Stomach (tissue), 9 donors: Measurements from ENCODE around the gene DUXA. TPM values are rescaled to one million over a fixed set of nuclear protein-coding genes. Genes with fewer than 3 reads are reported as not detected.

Experiments used
- DNase-seq, 2 donors: peaks; one replicate each; pipeline versions ENCODE4 v3.0.0 to v3.0.0-alpha.2; 2013 to 2019
- H3K27ac ChIP-seq, 5 donors: fragments of 200-600 bp in 4 of 5; sonication (generic) in 4 of 5; one replicate each; pipeline ENCODE4 v1.5.1; 2013 to 2019; ENCODE audit warnings: mild to moderate bottlenecking in 1 of 5, moderate library complexity in 1 of 5
- H3K27me3 ChIP-seq, 3 donors: fragments of 200-600 bp; sonication (generic); one replicate each; pipeline ENCODE4 v1.5.1; 2017 to 2019; ENCODE audit warnings: mixed run types in 1 of 3
- H3K36me3 ChIP-seq, 4 donors: fragments of 200-600 bp; sonication (generic); 1 replicate in 3 of 4; 2 replicates in 1 of 4; pipeline ENCODE4 v1.5.1; 2016 to 2019
- H3K4me1 ChIP-seq, 4 donors: fragments of 200-600 bp; sonication (generic); one replicate each; pipeline ENCODE4 v1.5.1; 2016 to 2019
- H3K4me3 ChIP-seq, 4 donors: fragments of 200-600 bp; sonication (generic) in 3 of 4; one replicate each; pipeline ENCODE4 v1.5.1; 2016 to 2019; ENCODE audit warnings: mild to moderate bottlenecking in 1 of 4
- H3K9me3 ChIP-seq, 4 donors: fragments of 200-600 bp; sonication (generic); one replicate each; pipeline ENCODE4 v1.5.1; 2016 to 2019
- CTCF ChIP-seq, 7 experiments: fragments of 450-650 bp in 4 of 7; fragments of 200-600 bp in 3 of 7; sonication (generic) in 3 of 7; IDR thresholded peaks; one replicate each; pipeline ENCODE4 v1.5.1; 2016 to 2019; ENCODE audit warnings: antibody characterized with exemption in 7 of 7, control low read depth in 2 of 7, mild to moderate bottlenecking in 1 of 7
- EP300 ChIP-seq: sonication (generic); formaldehyde crosslinking; IDR thresholded peaks from one replicate; pipeline ENCODE4 v1.6.1; 2017; ENCODE audit warnings: antibody characterized with exemption
- POLR2A ChIP-seq, 4 donors: fragments of 450-650 bp; IDR thresholded peaks; one replicate each; pipeline ENCODE4 v1.6.1; 2016; ENCODE audit warnings: antibody characterized with exemption in 4 of 4, control low read depth in 2 of 4, mild to moderate bottlenecking in 1 of 4, moderate library complexity in 1 of 4
- POLR2AphosphoS5 ChIP-seq, 3 donors: sonication (generic); formaldehyde crosslinking; IDR thresholded peaks; one replicate each; pipeline ENCODE4 v1.6.1; 2016; ENCODE audit warnings: antibody characterized with exemption in 3 of 3
- WGBS, 5 donors: extraction: QIAGEN DNeasy Blood & Tissue Kit in 3 of 5; methylation state at CpG; one replicate each; pipeline versions ENCODE4 v1.1.5 to v1.1.7; 2013 to 2018; 5-methylcytosine and 5-hydroxymethylcytosine counted together
- intact Hi-C: fragments of 100-400 bp; cut with DNase I; formaldehyde crosslinking; loops from one replicate; pipeline ENCODE4 v1.15.1; 2023; ENCODE audit warnings: low total_unique reads
- polyA plus RNA-seq, 3 donors: library from polyadenylated mRNA; stranded (reverse); fragments of 200-250 nt; gene quantifications; one replicate each; pipeline ENCODE4 v1.2.3, GENCODE V29; 2013
- total RNA-seq, 5 donors: library from RNA; depleted of rRNA; stranded (reverse); fragments of >200 nt; gene quantifications; one replicate each; pipeline versions ENCODE4 v1.1.0 to v1.2.3, GENCODE V29; 2014 to 2016
- donor health status: healthy with polysubstance abuse.
- donor health status: Bipolar disorder and iron deficiency.
- donor health status: healthy.

The DUXA gene
- total and polyA plus RNA-seq, 8 donors = not detected

GRCh38 chr19:57171551-57172081 lies 4.3 kb upstream of the DUXA start:
- H3K27me3 ChIP-seq = peaks cover 0 to 5% (median 0%) of the 10 kb centered on the region in 3 donors
- 3 to 11% (median 4%) methylated on average over 10 to 34 of the region's 42 CpGs for WGBS, 5 donors
- TF ChIP-seq POLR2AphosphoS5 (IDR thresholded peaks at IDR 0.05) = no peak
- TF ChIP-seq CTCF (IDR thresholded peaks at IDR 0.05) = no peak
- no peak for TF ChIP-seq POLR2A (IDR thresholded peaks at IDR 0.05)
- no peak for TF ChIP-seq EP300
- DNase-seq = peak in 1 of 2 donors; percentile 84
- H3K9me3 ChIP-seq = peaks cover 0 to 41% (median 10%) of the 10 kb centered on the region in 4 donors
- intact Hi-C loops = no loop called here
- H3K27ac ChIP-seq = peak overlapping the region in 2 of 5 donors; percentile 52 to 60
- peaks cover 0 to 14% (median 5%) of the 10 kb centered on the region in 4 donors for H3K4me1 ChIP-seq
- H3K36me3 ChIP-seq = no peaks in the 10 kb centered on the region
- H3K4me3 ChIP-seq = peak overlapping the region; percentile 23 to 39 (median 34)

DNA sequence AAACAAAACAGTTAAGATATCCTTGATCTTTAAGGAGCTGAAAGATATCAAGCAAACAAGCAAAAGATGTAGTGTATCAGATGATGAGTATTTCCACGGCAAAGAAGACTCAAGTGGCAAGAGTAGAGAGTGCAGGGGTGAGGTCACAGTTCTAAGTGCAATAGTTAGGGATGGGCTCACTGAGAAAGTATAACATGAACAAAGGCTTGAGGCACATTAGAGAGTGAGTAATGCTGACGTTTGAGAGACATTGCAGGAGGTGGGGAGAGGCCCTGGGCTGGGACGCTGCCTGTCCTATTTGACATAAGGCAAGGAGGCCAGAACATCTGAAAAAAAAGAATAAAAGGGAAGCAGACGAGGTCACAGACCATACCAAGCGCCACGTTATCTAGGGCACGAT lies 1.4 kb downstream of the DUXA start:
- H3K27me3 ChIP-seq = no peaks in the 10 kb centered on the region

GRCh38 chr19:57161985-57162539 lies 5.2 kb downstream of the DUXA start:
- H3K36me3 ChIP-seq = no peaks in the 10 kb centered on the region
- H3K9me3 ChIP-seq = peaks cover 0 to 54% (median 29%) of the 10 kb centered on the region in 4 donors
- no peaks in the 10 kb centered on the region for H3K4me1 ChIP-seq
- no peak overlapping the region for H3K27ac ChIP-seq
- no peak overlapping the region for H3K4me3 ChIP-seq
- intact Hi-C loops = no loop called here
- no peaks in the 10 kb centered on the region for H3K27me3 ChIP-seq
- WGBS, 5 donors = 78 to 84% (median 81%) methylated on average over 5 of the region's 5 CpGs
- DNase-seq = no peak
- no peak for TF ChIP-seq CTCF (IDR thresholded peaks at IDR 0.05)
- TF ChIP-seq POLR2A (IDR thresholded peaks at IDR 0.05) = no peak
- no peak for TF ChIP-seq POLR2AphosphoS5 (IDR thresholded peaks at IDR 0.05)

More for the DNA sequence above, 1.4 kb downstream of the DUXA start:
- TF ChIP-seq POLR2A (IDR thresholded peaks at IDR 0.05) (no peak), CTCF (IDR thresholded peaks at IDR 0.05) (no peak), POLR2AphosphoS5 (IDR thresholded peaks at IDR 0.05) (no peak), EP300 (no peak)
- H3K4me3 ChIP-seq = no peak overlapping the region
- DNase-seq = no peak
- WGBS, 5 donors = 61 to 72% (median 67%) methylated on average over 7 of the region's 7 CpGs
- intact Hi-C loops = no loop called here
- no peaks in the 10 kb centered on the region for H3K36me3 ChIP-seq
- no peaks in the 10 kb centered on the region for H3K4me1 ChIP-seq
- H3K9me3 ChIP-seq = peaks cover 4 to 30% (median 9%) of the 10 kb centered on the region in 4 donors
- no peak overlapping the region for H3K27ac ChIP-seq

DNA sequence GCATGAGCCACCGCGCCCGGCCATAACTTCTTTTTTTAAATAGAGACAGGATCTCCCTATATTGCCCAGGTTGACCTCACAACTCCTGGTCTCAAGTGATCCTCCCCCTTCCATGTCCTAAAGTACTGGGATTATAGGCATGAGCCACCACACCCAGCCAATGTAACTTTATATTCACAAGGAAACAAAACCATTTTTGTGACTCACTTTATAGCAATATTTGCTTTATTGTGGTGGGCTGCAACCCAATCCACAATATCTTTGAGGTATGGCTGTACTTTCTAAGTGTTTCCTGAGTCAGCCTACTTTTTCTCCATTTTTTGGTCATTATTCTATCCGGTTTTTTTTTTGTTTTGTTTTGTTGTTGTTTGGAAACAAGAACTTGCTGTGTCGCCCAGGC lies 14.4 kb downstream of the DUXA start:
- peaks cover 0 to 48% (median 21%) of the 10 kb centered on the region in 4 donors for H3K9me3 ChIP-seq
- H3K27ac ChIP-seq = no peak overlapping the region
- no peaks in the 10 kb centered on the region for H3K4me1 ChIP-seq
- TF ChIP-seq EP300 (no peak), CTCF (IDR thresholded peaks at IDR 0.05) (no peak), POLR2A (IDR thresholded peaks at IDR 0.05) (no peak), POLR2AphosphoS5 (IDR thresholded peaks at IDR 0.05) (no peak)
- no peak overlapping the region for H3K4me3 ChIP-seq
- no peak for DNase-seq
- WGBS, 5 donors = 79 to 87% (median 83%) methylated on average over 5 of the region's 5 CpGs
- no peaks in the 10 kb centered on the region for H3K36me3 ChIP-seq
- no peaks in the 10 kb centered on the region for H3K27me3 ChIP-seq
- intact Hi-C loops = no loop called here
